SH-SY5Y (cell line): ENCODE measurements around the gene ST6GALNAC2.

Experiments used
- GATA2 ChIP-seq: IDR thresholded peaks from 2 replicates; pipeline ENCODE4 v1.6.1; 2011; ENCODE audit warnings: mild to moderate bottlenecking, low read depth, low read length
- GATA3 ChIP-seq: IDR thresholded peaks from 2 replicates; pipeline ENCODE4 v1.6.1; 2011; ENCODE audit warnings: low read depth, mild to moderate bottlenecking, low read length, moderate library complexity

GRCh38 chr17:76534831-76535732, 50.6 kb downstream of the ST6GALNAC2 start:
- TF ChIP-seq GATA3, result no peak
- TF ChIP-seq GATA2, result no peak
